Measurements from ENCODE around the gene PLXNA2. TPM values are rescaled to one million over a fixed set of nuclear protein-coding genes. Genes with fewer than 3 reads are reported as not detected.

Gene PLXNA2
- total and polyA plus RNA-seq, 2 of the 13 experiments (the other 11 are each of a cell fraction or from before 2014, with no cell fraction given), result 1.1 to 2.1 TPM

DNA sequence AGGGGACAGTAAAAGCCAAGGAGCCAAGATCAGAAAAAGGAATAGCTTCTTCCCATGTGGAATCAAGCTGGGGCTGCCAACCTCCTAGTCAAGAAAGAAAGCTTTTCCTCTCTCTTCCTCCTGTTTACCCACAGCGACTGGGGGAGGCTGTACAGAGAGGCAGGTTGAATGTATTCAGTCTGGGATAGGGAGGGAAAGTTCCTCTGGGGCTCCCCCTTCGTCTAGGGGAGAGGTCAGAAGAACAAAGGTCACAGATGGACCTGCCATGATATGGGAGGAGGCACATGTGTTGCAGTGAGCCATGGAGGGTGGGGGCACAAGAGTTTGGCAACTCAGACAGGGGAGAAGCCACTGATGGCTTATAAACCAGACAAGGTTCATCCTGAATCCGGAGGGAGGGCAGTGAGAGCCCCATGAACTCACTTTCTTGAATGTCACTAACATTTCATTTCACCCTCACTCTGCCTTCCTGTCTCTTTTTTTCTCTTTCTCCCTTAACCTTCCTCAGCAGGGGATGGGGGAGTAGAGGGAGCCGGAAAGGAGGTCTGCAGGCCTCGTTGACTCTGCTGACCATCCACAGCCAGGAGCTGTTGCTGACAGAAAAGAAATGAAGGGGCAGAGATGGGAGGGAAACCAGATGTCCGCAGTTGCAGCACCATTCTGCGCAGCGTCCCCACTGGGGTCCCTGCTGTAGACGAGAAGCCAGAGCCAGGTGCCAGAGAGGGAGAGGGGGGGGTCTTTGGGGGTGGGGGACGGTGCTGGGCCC, 61.1 kb downstream of the PLXNA2 start (continued):
- no peak for TF ChIP-seq NR2F6 (IDR thresholded peaks at IDR 0.05)
- peak; percentile 55; the same call in 1 of the 2 replicates for TF ChIP-seq NR2F6 (CRISPR knock-in tag; IDR thresholded peaks at IDR 0.05)
- TF ChIP-seq PITX1 (CRISPR knock-in tag; IDR thresholded peaks at IDR 0.05), result peak; percentile 20; the same call in 1 of the 2 replicates
- TF ChIP-seq SOX6 (IDR thresholded peaks at IDR 0.05), result no peak
- TF ChIP-seq SOX6 (CRISPR knock-in tag; IDR thresholded peaks at IDR 0.05), result 0 out of 2 replicates have a peak, but pooled peaks have one; percentile 16
- TF ChIP-seq ZNF224 (CRISPR knock-in tag; IDR thresholded peaks at IDR 0.05), result no peak
- peak; percentile 60; the same call in 1 of the 2 replicates for TF ChIP-seq RXRA (CRISPR knock-in tag; IDR thresholded peaks at IDR 0.05)
- TF ChIP-seq POGZ (CRISPR knock-in tag; IDR thresholded peaks at IDR 0.05), result no peak
- TF ChIP-seq TBL1XR1 (IDR thresholded peaks at IDR 0.05; ENCODE audit: borderline replicate concordance, low read length, partially characterized antibody), result no peak
- TF ChIP-seq ZNF776 (CRISPR knock-in tag; IDR thresholded peaks at IDR 0.05), result no peak
- no peak for TF ChIP-seq KLF13 (CRISPR knock-in tag; IDR thresholded peaks at IDR 0.05)
- TF ChIP-seq ZFP36L1 (CRISPR knock-in tag; IDR thresholded peaks at IDR 0.05), result no peak
- TF ChIP-seq NR2C2 (CRISPR knock-in tag; IDR thresholded peaks at IDR 0.05; ENCODE audit: borderline replicate concordance), result peak; percentile 69
- TF ChIP-seq, protein P1, sequence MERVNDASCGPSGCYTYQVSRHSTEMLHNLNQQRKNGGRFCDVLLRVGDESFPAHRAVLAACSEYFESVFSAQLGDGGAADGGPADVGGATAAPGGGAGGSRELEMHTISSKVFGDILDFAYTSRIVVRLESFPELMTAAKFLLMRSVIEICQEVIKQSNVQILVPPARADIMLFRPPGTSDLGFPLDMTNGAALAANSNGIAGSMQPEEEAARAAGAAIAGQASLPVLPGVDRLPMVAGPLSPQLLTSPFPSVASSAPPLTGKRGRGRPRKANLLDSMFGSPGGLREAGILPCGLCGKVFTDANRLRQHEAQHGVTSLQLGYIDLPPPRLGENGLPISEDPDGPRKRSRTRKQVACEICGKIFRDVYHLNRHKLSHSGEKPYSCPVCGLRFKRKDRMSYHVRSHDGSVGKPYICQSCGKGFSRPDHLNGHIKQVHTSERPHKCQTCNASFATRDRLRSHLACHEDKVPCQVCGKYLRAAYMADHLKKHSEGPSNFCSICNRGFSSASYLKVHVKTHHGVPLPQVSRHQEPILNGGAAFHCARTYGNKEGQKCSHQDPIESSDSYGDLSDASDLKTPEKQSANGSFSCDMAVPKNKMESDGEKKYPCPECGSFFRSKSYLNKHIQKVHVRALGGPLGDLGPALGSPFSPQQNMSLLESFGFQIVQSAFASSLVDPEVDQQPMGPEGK (CRISPR knock-in tag; IDR thresholded peaks at IDR 0.05), result peak; percentile 88
- TF ChIP-seq MAFF (IDR thresholded peaks at IDR 0.05; ENCODE audit: low read depth, low read length), result no peak
- TF ChIP-seq ZNF382 (CRISPR knock-in tag; IDR thresholded peaks at IDR 0.05; ENCODE audit: borderline replicate concordance), result no peak
- no peak for TF ChIP-seq GATA4 (IDR thresholded peaks at IDR 0.05; ENCODE audit: borderline replicate concordance, low read depth)
- TF ChIP-seq HNF4G (IDR thresholded peaks at IDR 0.05; ENCODE audit: borderline replicate concordance, low read depth, low read length), result peak; percentile 35; the same call in 1 of the 2 replicates
- no peak for TF ChIP-seq HNF4G (CRISPR knock-in tag; IDR thresholded peaks at IDR 0.05; ENCODE audit: borderline replicate concordance, low read depth)
- no peak for TF ChIP-seq ZNF260 (CRISPR knock-in tag; IDR thresholded peaks at IDR 0.05; ENCODE audit: borderline replicate concordance, low read depth)
- TF ChIP-seq EZH2 (conservative IDR thresholded peaks at IDR 0.05; ENCODE audit: low read depth, low read length), result no peak
- TF ChIP-seq, protein P2, sequence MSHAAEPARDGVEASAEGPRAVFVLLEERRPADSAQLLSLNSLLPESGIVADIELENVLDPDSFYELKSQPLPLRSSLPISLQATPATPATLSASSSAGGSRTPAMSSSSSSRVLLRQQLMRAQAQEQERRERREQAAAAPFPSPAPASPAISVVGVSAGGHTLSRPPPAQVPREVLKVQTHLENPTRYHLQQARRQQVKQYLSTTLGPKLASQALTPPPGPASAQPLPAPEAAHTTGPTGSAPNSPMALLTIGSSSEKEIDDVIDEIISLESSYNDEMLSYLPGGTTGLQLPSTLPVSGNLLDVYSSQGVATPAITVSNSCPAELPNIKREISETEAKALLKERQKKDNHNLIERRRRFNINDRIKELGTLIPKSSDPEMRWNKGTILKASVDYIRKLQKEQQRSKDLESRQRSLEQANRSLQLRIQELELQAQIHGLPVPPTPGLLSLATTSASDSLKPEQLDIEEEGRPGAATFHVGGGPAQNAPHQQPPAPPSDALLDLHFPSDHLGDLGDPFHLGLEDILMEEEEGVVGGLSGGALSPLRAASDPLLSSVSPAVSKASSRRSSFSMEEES (CRISPR knock-in tag; IDR thresholded peaks at IDR 0.05), result no peak
- peak; percentile 63 for TF ChIP-seq SALL1 (CRISPR knock-in tag; IDR thresholded peaks at IDR 0.05)
- TF ChIP-seq ZNF292 (CRISPR knock-in tag; IDR thresholded peaks at IDR 0.05; ENCODE audit: borderline replicate concordance, low read depth), result 0 out of 2 replicates have a peak, but pooled peaks have one; percentile 32

All from HepG2 (cell line).